ENCODE results near the gene SMCR8. TPM values are rescaled to one million over a fixed set of nuclear protein-coding genes. Genes with fewer than 3 reads are reported as not detected.

The SMCR8 gene
- total and polyA plus RNA-seq, 2 of the 8 experiments (the other 6 are each of a cell fraction or from before 2014, with no cell fraction given) = 6.9 to 18.5 TPM

GRCh38 chr17:18370761-18371160 lies 55.7 kb downstream of the SMCR8 start:
- FAIRE-seq = no peak
- no CpG with 5 or more reads among the region's 5 CpGs for WGBS, 2 experiments (ENCODE audit: extremely low coverage in 1 of 2, insufficient coverage in 1 of 2, insufficient read length in 1 of 2, insufficient replicate concordance in 2 of 2, low coverage in 1 of 2, low lambda C conversion rate in 2 of 2, missing lambda C conversion rate in 1 of 2)
- TF ChIP-seq ZNF274 (IDR thresholded peaks at IDR 0.05; ENCODE audit: borderline replicate concordance, extremely low read depth, low read length) (no peak), SP1 (IDR thresholded peaks at IDR 0.05; ENCODE audit: low read depth, low read length) (no peak), CEBPB (IDR thresholded peaks at IDR 0.05; ENCODE audit: low read depth, low read length) (no peak)

More at GRCh38 chr17:18370761-18371160, 55.7 kb downstream of the SMCR8 start:
- H3K27me3 ChIP-seq (replicated peaks in 1 of 4; ENCODE audit: control insufficient read depth in 3 of 4, extremely low read depth in 1 of 4, insufficient read depth in 3 of 4, low read length in 3 of 4) = no peaks in the 10 kb centered on the region
- H3K18ac ChIP-seq (ENCODE audit: extremely low read depth, low read length) = no peak overlapping the region
- no peak overlapping the region for H2BK15ac ChIP-seq (ENCODE audit: low read length)
- no peaks in the 10 kb centered on the region for H3K4me1 ChIP-seq (replicated peaks in 1 of 4; ENCODE audit: control insufficient read depth in 3 of 4, insufficient read depth in 4 of 4, low read length in 3 of 4)
- H3K4ac ChIP-seq (replicated peaks; ENCODE audit: insufficient read length, low read depth, low read length) = no peak overlapping the region
- no peak overlapping the region for H3K4me2 ChIP-seq (ENCODE audit: insufficient read depth in 1 of 2, low read depth in 2 of 2, low read length in 2 of 2)
- no peak overlapping the region for H4K5ac ChIP-seq (ENCODE audit: insufficient read length, low read depth, low read length)
- H4K20me1 ChIP-seq (replicated peaks in 1 of 2; ENCODE audit: control insufficient read depth in 1 of 2, insufficient read depth in 2 of 2, low read length in 2 of 2) = no peaks in the 10 kb centered on the region
- H2BK5ac ChIP-seq (ENCODE audit: low read depth, low read length) = no peak overlapping the region
- no peak overlapping the region for H2AK5ac ChIP-seq (ENCODE audit: low read depth, low read length)
- H3K9ac ChIP-seq (replicated peaks in 1 of 4; ENCODE audit: extremely low read depth in 1 of 4, low read depth in 3 of 4, low read length in 3 of 4) = no peak overlapping the region
- no peak overlapping the region for H3K14ac ChIP-seq (ENCODE audit: insufficient read length)
- no peak overlapping the region for H2BK12ac ChIP-seq (ENCODE audit: low read depth, low read length)
- H2AFZ ChIP-seq (ENCODE audit: low read length) = no peak overlapping the region
- no peaks in the 10 kb centered on the region for H3K79me2 ChIP-seq (ENCODE audit: control insufficient read depth in 1 of 2, insufficient read depth in 2 of 2, low read length in 2 of 2)
- H3K4me3 ChIP-seq (ENCODE audit: extremely low read depth in 1 of 4, insufficient read depth in 2 of 4, low read depth in 3 of 4, low read length in 4 of 4) = no peak overlapping the region
- no peak for DNase-seq (ENCODE audit: low read depth in 1 of 2, low spot score in 2 of 2)
- ChIA-PET CTCF (ENCODE audit: partially characterized antibody) (no interaction called here), POLR2A (ENCODE audit: partially characterized antibody) (interaction anchor here (0.7 to 1.0 kb wide), 2 partner anchors 8 to 99 kb away, joined by 3 read pairs; no protein-coding TSS in a partner anchor)
- no peak overlapping the region for H2BK120ac ChIP-seq (replicated peaks; ENCODE audit: low read depth, low read length)
- H3K9me3 ChIP-seq (ENCODE audit: insufficient read depth in 2 of 2, low read depth in 1 of 2, low read length in 1 of 2) = peaks cover 0 to 5% of the 10 kb centered on the region in 2 experiments; a peak in 1 of 4 replicates
- no peak overlapping the region for H2BK20ac ChIP-seq (ENCODE audit: low read length)
- no peaks in the 10 kb centered on the region for H3K79me1 ChIP-seq (ENCODE audit: low read depth, low read length)
- H3K23me2 ChIP-seq (ENCODE audit: low read depth, low read length) = no peaks in the 10 kb centered on the region
- H3K23ac ChIP-seq (ENCODE audit: insufficient read length) = no peak overlapping the region
- H3K27ac ChIP-seq (ENCODE audit: low read depth, low read length) = no peak overlapping the region
- H4K8ac ChIP-seq (ENCODE audit: extremely low read depth, insufficient read depth, low read length) = no peak overlapping the region
- H3K36me3 ChIP-seq (ENCODE audit: control insufficient read depth in 2 of 4, insufficient read depth in 4 of 4, low read length in 3 of 4) = no peaks in the 10 kb centered on the region
- no peak overlapping the region for H4K91ac ChIP-seq (replicated peaks; ENCODE audit: insufficient read length, low read length)
- H3K56ac ChIP-seq (replicated peaks; ENCODE audit: insufficient read length, low read depth, low read length) = no peak overlapping the region
